Measurements from ENCODE around the gene ELMOD3.
"Not testable (repeated sequence)": the region's sequence is repeated elsewhere in the genome, so short reads cannot be mapped to it uniquely, and the experiment has no call there.

ELMOD3 gene

DNA sequence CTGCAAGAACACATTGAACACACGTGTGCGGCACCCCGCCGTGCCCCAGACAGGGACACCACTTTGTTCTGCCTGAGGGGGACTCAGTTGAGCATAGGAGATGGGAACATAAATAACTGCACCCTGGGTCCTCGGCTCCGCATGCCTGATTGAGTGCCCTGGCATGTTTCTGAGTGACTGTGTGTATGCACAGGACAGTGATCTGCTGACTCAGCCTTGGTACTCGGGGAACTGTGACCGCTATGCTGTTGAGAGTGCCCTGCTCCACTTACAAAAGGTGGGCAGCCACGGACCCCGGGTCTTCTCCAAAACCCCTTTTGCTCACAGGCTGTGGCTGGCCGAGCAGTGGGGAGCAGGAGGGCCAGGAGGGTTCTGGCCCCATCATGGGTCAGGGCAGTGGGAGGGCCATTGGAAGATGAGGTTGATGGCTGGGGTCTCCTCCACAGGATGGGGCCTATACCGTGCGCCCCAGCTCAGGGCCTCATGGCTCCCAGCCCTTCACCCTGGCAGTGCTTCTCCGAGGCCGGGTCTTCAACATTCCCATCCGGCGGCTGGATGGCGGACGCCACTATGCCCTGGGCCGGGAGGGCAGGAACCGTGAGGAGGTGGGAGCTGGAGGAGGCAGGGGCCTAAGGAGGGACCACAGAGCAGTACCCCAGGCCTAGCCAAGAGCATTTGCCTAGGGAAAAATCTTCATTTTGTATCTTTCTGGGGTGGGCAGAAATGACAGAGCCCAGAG is 80.8 kb downstream of the ELMOD3 start:
- H3K27ac ChIP-seq: no peak overlapping the region; the same call in 1 of the 2 replicates
- TF ChIP-seq CTCF (conservative IDR thresholded peaks at IDR 0.05): no peak

DNA sequence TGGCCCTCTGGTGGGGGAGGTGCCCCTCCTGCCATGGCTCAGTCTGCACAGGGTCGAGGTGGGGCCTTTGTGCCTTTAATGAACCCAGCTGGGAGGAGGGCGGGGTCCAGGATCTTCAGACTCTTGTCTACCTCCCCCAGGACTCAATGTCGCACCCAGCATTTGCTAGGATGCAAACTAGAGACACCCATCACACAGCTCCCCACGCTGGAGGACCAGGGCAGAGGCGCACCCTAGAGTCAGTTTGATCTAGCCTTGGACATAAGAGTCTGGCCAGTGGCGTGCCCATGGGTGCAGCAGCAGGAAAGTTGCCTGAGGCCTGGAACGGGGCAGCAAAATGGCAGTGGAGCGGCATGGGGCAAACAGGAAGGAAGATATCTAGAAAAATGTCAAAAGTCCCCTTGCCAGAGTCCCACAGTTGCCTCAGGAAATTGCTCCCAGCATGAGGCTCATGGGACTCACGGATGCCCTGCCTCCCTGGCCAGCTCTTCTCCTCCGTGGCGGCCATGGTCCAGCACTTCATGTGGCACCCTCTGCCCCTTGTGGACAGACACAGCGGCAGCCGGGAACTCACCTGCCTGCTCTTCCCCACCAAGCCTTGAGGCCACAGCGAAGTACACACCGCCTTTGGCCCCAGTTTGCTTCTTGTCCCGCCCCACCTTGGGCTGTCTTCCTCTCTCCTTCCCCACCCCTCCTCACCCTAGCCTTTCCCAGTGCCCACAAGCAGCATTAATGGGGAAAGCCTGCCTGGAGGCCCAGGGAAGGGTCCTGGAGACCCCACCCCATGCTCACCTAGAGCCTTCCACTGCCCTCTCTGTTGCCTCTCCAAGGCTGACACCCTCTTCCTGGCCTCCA is 81.6 kb downstream of the ELMOD3 start:
- no peak for TF ChIP-seq CTCF (conservative IDR thresholded peaks at IDR 0.05)
- H3K27ac ChIP-seq: peak overlapping the region; percentile 83

GRCh38 chr2:85436836-85437487 is 82.4 kb downstream of the ELMOD3 start:
- H3K27ac ChIP-seq: peak overlapping the region; percentile 83
- no peak for TF ChIP-seq CTCF (conservative IDR thresholded peaks at IDR 0.05)

- peak overlapping the region; percentile 83 for H3K27ac ChIP-seq
- no peak for TF ChIP-seq CTCF (conservative IDR thresholded peaks at IDR 0.05)
These were observed 83.1 kb downstream of the ELMOD3 start for GRCh38 chr2:85437488-85438200.

DNA sequence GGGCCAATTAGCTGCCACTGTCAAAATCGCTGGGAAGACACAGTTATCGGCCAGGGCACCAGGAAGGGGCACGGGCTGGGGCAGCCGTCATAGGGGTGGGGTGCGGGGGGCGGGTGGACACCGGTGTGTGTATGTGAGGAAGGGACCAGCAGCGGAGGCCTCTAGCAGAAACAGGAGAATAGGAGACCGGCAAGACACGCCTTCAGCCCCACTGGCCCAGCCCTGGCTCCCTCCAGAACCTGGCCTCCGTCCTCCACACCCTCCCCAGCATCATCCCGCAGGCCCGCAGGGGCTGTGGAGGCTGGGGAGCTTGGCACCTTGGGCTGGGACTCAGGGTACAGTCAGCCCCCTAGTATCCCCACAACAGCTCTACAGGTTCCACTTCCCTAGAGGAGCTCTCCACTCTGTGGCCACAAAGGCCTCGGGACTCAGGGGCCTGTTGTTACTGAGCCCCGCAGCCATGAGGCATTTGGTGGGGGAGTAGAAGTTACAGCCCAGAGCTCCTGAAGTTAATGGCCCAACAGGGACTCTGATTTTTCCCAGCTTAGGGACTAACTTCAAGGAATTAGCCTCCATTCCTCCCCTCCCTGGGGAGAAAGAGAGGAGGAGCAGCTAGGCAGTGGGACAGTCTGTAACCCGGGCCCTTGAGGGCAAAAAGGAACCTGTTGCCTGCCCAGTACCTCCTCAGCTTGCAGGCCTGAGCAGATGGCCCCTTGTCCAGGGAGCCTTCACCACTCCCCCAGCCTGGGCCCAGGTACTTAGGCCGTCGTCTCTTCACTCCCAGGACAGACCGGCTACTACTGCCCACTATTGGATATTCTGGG is 83.8 kb downstream of the ELMOD3 start:
- H3K27ac ChIP-seq: peak overlapping the region; percentile 83
- no peak for TF ChIP-seq CTCF (conservative IDR thresholded peaks at IDR 0.05)

DNA sequence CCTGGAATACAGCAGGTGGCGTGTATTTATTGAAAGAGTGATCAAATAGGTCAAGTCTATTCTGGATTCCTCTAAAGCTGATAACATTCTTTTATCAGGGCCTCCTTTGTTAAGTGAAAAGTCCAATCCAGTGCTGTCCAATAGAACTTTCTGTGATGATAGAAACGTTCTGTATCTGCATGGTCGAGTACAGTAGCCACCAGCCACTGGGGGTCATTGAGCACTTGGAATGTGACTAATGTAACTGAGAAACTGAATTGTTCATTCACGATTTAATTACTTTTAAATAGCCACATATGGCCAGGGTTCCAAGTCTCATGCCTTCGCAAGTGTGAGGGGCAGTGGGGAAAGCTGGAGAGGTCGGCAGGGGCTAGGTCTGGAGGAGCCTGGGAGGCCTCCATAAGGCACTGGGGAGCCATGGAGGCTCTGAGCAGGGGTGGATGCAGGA is 84.5 kb downstream of the ELMOD3 start:
- TF ChIP-seq CTCF (conservative IDR thresholded peaks at IDR 0.05): no peak
- peak overlapping the region; percentile 83 for H3K27ac ChIP-seq

GRCh38 chr2:85439569-85439968 is 85.0 kb downstream of the ELMOD3 start:
- not testable (repeated sequence) for H3K27ac ChIP-seq
